K562 treated with DMSO at 1 percent for 48 hours (cell line): Measurements from ENCODE around the gene RASSF3. TPM values are rescaled to one million over a fixed set of nuclear protein-coding genes. Genes with fewer than 3 reads are reported as not detected.

Experiments used
- total RNA-seq: library from RNA; unstranded; fragments of 300-600 nt; gene quantifications from 2 replicates; pipeline ENCODE4 v1.2.3, GENCODE V29; 2022; ENCODE audit warnings: low replicate concordance; ENCODE audit errors: extremely low read depth

The RASSF3 gene
- not detected in 2 replicates for total RNA-seq

GRCh38 chr12:64610079-64610659 lies at the start of gene RASSF3:
Gene RASSF3, plus strand, starts transcription at chr12:64610495. Its CDS starts 138 bp downstream, at chr12:64610633.

Other genes starting within 250 kb of the RASSF3 start
- not detected in 2 replicates for gene C12orf56, start 219.7 kb upstream of the RASSF3 start, total RNA-seq
- not detected in 2 replicates for gene XPOT, start 206.1 kb upstream of the RASSF3 start, total RNA-seq
- gene TBK1, start 158.4 kb upstream of the RASSF3 start, total RNA-seq: not detected in 2 replicates
- gene GNS, start 148.9 kb downstream of the RASSF3 start, total RNA-seq: not detected in 2 replicates
- gene TBC1D30, start 214.2 kb downstream of the RASSF3 start, total RNA-seq: not detected in 2 replicates